ENCODE results near the gene DAB1. TPM values are rescaled to one million over a fixed set of nuclear protein-coding genes. Genes with fewer than 3 reads are reported as not detected.

DAB1 gene
- total and polyA plus RNA-seq, 12 donors: 0.04 to 2.1 (median 0.59) TPM; not detected in 2

- intact Hi-C loops (cut with DNase I): no loop called here
- WGBS, 4 donors: 66 to 78% (median 75%) methylated on average over 3 of the region's 3 CpGs
- H3K9me3 ChIP-seq (replicated peaks in 1 of 3): no peaks in the 10 kb centered on the region
- no peak for TF ChIP-seq POLR2A (IDR thresholded peaks at IDR 0.05)
- no peak for TF ChIP-seq CTCF (IDR thresholded peaks at IDR 0.05)
- no peaks in the 10 kb centered on the region for H3K27me3 ChIP-seq
- no peak overlapping the region for H3K27ac ChIP-seq
- no peaks in the 10 kb centered on the region for H3K4me1 ChIP-seq (replicated peaks in 1 of 2)
- H3K36me3 ChIP-seq (replicated peaks in 1 of 2): no peaks in the 10 kb centered on the region
- H3K4me3 ChIP-seq: no peak overlapping the region
- DNase-seq: no peak
Observed at GRCh38 chr1:56991576-56991975, 432.3 kb downstream of the DAB1 start.

- WGBS, 4 donors: 68 to 89% (median 79%) methylated on average over 2 of the region's 2 CpGs
- Histone ChIP-seq H3K4me1 (replicated peaks in 1 of 2) (no peaks in the 10 kb centered on the region), H3K4me3 (no peak overlapping the region), H3K36me3 (replicated peaks in 1 of 2) (no peaks in the 10 kb centered on the region), H3K9me3 (replicated peaks in 1 of 3) (no peaks in the 10 kb centered on the region), H3K27ac (no peak overlapping the region), H3K27me3 (no peaks in the 10 kb centered on the region)
- no peak for DNase-seq
- no peak for TF ChIP-seq CTCF (IDR thresholded peaks at IDR 0.05)
- TF ChIP-seq POLR2A (IDR thresholded peaks at IDR 0.05): no peak
- intact Hi-C loops (cut with DNase I): no loop called here
Observed at GRCh38 chr1:56986397-56986796, 437.5 kb downstream of the DAB1 start.

- H3K4me1 ChIP-seq (replicated peaks in 1 of 2): no peaks in the 10 kb centered on the region
- no peak overlapping the region for H3K27ac ChIP-seq
- no peaks in the 10 kb centered on the region for H3K36me3 ChIP-seq (replicated peaks in 1 of 2)
- H3K27me3 ChIP-seq: no peaks in the 10 kb centered on the region
- DNase-seq: no peak
- intact Hi-C loops (cut with DNase I): no loop called here
- H3K9me3 ChIP-seq (replicated peaks in 1 of 3): no peaks in the 10 kb centered on the region
- WGBS, 4 donors: 74 to 87% (median 79%) methylated on average over 2 of the region's 2 CpGs
- no peak overlapping the region for H3K4me3 ChIP-seq
- TF ChIP-seq POLR2A (IDR thresholded peaks at IDR 0.05) (no peak), CTCF (IDR thresholded peaks at IDR 0.05) (no peak)
Observed at GRCh38 chr1:56985857-56986256, 438.0 kb downstream of the DAB1 start.

GRCh38 chr1:56983484-56983883 is 440.4 kb downstream of the DAB1 start:
- no peak for DNase-seq
- Histone ChIP-seq H3K4me3 (no peak overlapping the region), H3K27me3 (no peaks in the 10 kb centered on the region), H3K9me3 (replicated peaks in 1 of 3) (no peaks in the 10 kb centered on the region), H3K27ac (no peak overlapping the region), H3K4me1 (replicated peaks in 1 of 2) (no peaks in the 10 kb centered on the region), H3K36me3 (replicated peaks in 1 of 2) (no peaks in the 10 kb centered on the region)
- TF ChIP-seq POLR2A (IDR thresholded peaks at IDR 0.05) (no peak), CTCF (IDR thresholded peaks at IDR 0.05) (no peak)
- 74 to 82% (median 76%) methylated on average over 6 of the region's 6 CpGs for WGBS, 4 donors
- intact Hi-C loops (cut with DNase I): no loop called here
